ENCODE results near the gene SYT11.

GRCh38 chr1:155931332-155932038, 72.1 kb downstream of the SYT11 start:
- TF ChIP-seq POLR2A (IDR thresholded peaks at IDR 0.05; ENCODE audit: low read length): no peak
- TF ChIP-seq GATA1 (IDR thresholded peaks at IDR 0.05; ENCODE audit: low read depth, low read length): no peak

Measured in erythroblast (primary cell).